Sigmoid colon (tissue), 7 donors: ENCODE measurements around the gene OR2W3. TPM values are rescaled to one million over a fixed set of nuclear protein-coding genes. Genes with fewer than 3 reads are reported as not detected.
A peak's percentile ranks its signal among the peaks of the same experiment; 100 is the strongest.

Source experiments
- DNase-seq: peaks from one replicate; pipeline ENCODE4 v3.0.0-alpha.2; 2019
- H3K27ac ChIP-seq, 4 donors: fragments of 200-600 bp; sonication (generic); one replicate each; pipeline ENCODE4 v1.5.1; 2016 to 2019; ENCODE audit warnings: mild to moderate bottlenecking in 1 of 4
- H3K27me3 ChIP-seq, 3 donors: fragments of 200-600 bp; sonication (generic); one replicate each; pipeline ENCODE4 v1.5.1; 2019; ENCODE audit warnings: mild to moderate bottlenecking in 1 of 3
- H3K36me3 ChIP-seq, 4 donors: fragments of 200-600 bp; sonication (generic); one replicate each; pipeline ENCODE4 v1.5.1; 2016 to 2019
- H3K4me1 ChIP-seq, 4 donors: fragments of 200-600 bp; sonication (generic); one replicate each; pipeline ENCODE4 v1.5.1; 2017 to 2019
- H3K4me3 ChIP-seq, 4 donors: fragments of 200-600 bp; sonication (generic); one replicate each; pipeline ENCODE4 v1.5.1; 2017 to 2019; ENCODE audit warnings: mild to moderate bottlenecking in 2 of 4, moderate library complexity in 1 of 4
- H3K9me3 ChIP-seq, 4 donors: fragments of 200-600 bp in 3 of 4; sonication (generic) in 3 of 4; one replicate each; pipeline versions ENCODE4 v1.5.1 to v1.6.1; 2013 to 2019
- CTCF ChIP-seq, 4 experiments: fragments of 450-650 bp in 3 of 4; fragments of 200-600 bp in 1 of 4; IDR thresholded peaks; one replicate each; pipeline ENCODE4 v1.5.1; 2016 to 2019; ENCODE audit warnings: antibody characterized with exemption in 4 of 4, mild to moderate bottlenecking in 3 of 4, moderate library complexity in 2 of 4
- EP300 ChIP-seq, 4 donors: sonication (generic); formaldehyde crosslinking; IDR thresholded peaks; one replicate each; pipeline ENCODE4 v1.6.1; 2017; ENCODE audit warnings: antibody characterized with exemption in 4 of 4
- POLR2A ChIP-seq, 2 donors: fragments of 450-650 bp; IDR thresholded peaks; one replicate each; pipeline ENCODE4 v1.6.1; 2016; ENCODE audit warnings: antibody characterized with exemption in 2 of 2, mild to moderate bottlenecking in 2 of 2, moderate library complexity in 2 of 2
- POLR2AphosphoS5 ChIP-seq, 4 donors: sonication (generic); formaldehyde crosslinking; IDR thresholded peaks; one replicate each; pipeline ENCODE4 v1.6.1; 2017; ENCODE audit warnings: antibody characterized with exemption in 4 of 4
- WGBS, 2 donors: extraction: QIAGEN DNeasy Blood & Tissue Kit; methylation state at CpG; one replicate each; pipeline ENCODE4 v1.1.7; 2013; 5-methylcytosine and 5-hydroxymethylcytosine counted together
- intact Hi-C: fragments of 100-400 bp; cut with DNase I; formaldehyde crosslinking; loops from one replicate; pipeline ENCODE4 v1.15.1; 2023
- polyA plus RNA-seq, 3 donors: library from polyadenylated mRNA; stranded (reverse); fragments of 200-250 nt; gene quantifications; one replicate each; pipeline ENCODE4 v1.2.3, GENCODE V29; 2013
- total RNA-seq, 4 donors: library from RNA; depleted of rRNA; stranded (reverse); fragments of >200 nt; gene quantifications; one replicate each; pipeline ENCODE4 v1.1.0, GENCODE V29; 2016
- donor health status: healthy with polysubstance abuse.
- donor health status: Bipolar disorder and iron deficiency.
- donor health status: healthy.

The OR2W3 gene
- total and polyA plus RNA-seq, 7 donors = 0.36 to 3.0 (median 0.71) TPM; not detected in 3

GRCh38 chr1:247855911-247856310 lies 39.5 kb upstream of the OR2W3 start:
- Histone ChIP-seq H3K4me1 (peaks cover 0 to 15% (median 10%) of the 10 kb centered on the region in 4 donors), H3K27ac (no peak overlapping the region), H3K9me3 (no peaks in the 10 kb centered on the region), H3K27me3 (peaks cover 6 to 31% (median 17%) of the 10 kb centered on the region in 3 donors), H3K4me3 (no peak overlapping the region), H3K36me3 (no peaks in the 10 kb centered on the region)
- TF ChIP-seq POLR2AphosphoS5 (IDR thresholded peaks at IDR 0.05) = no peak
- no peak for TF ChIP-seq EP300 (IDR thresholded peaks at IDR 0.05)
- no peak for TF ChIP-seq POLR2A (IDR thresholded peaks at IDR 0.05)
- no peak for TF ChIP-seq CTCF (IDR thresholded peaks at IDR 0.05)
- 92 to 93% methylated on average over 4 of the region's 4 CpGs for WGBS, 2 donors
- intact Hi-C loops = no loop called here
- no peak for DNase-seq

GRCh38 chr1:247857069-247857984 lies 38.1 kb upstream of the OR2W3 start, which contains the start of gene TRIM58:
TSS of gene TRIM58 (plus strand) at chr1:247857187. CDS start at chr1:247857247, 60 bp downstream.
- peak within 1 kb of the TSS in 1 of 4 donors; percentile 65 for H3K27ac ChIP-seq
- peak; percentile 73 for DNase-seq
- H3K4me3 ChIP-seq = peak within 1 kb of the TSS; percentile 32 to 52 (median 42)
- H3K36me3 ChIP-seq = no peaks in the 10 kb centered on the region
- TF ChIP-seq POLR2A (IDR thresholded peaks at IDR 0.05) = no peak
- TF ChIP-seq POLR2AphosphoS5 (IDR thresholded peaks at IDR 0.05) = no peak
- TF ChIP-seq CTCF (IDR thresholded peaks at IDR 0.05) = no peak
- no peak for TF ChIP-seq EP300 (IDR thresholded peaks at IDR 0.05)
- WGBS, 2 donors = 1 to 21% methylated on average over 109 of the region's 109 CpGs
- H3K27me3 ChIP-seq = peaks cover 6 to 31% (median 17%) of the 10 kb centered on the region in 3 donors
- H3K4me1 ChIP-seq = peaks cover 0 to 15% (median 10%) of the 10 kb centered on the region in 4 donors
- intact Hi-C loops = no loop called here
- no peaks in the 10 kb centered on the region for H3K9me3 ChIP-seq

- intact Hi-C loops = no loop called here
- WGBS, 2 donors = 30 to 38% methylated on average over 15 of the region's 15 CpGs
- H3K27me3 ChIP-seq = peaks cover 6 to 31% (median 17%) of the 10 kb centered on the region in 3 donors
- no peaks in the 10 kb centered on the region for H3K36me3 ChIP-seq
- peaks cover 0 to 15% (median 10%) of the 10 kb centered on the region in 4 donors for H3K4me1 ChIP-seq
- no peaks in the 10 kb centered on the region for H3K9me3 ChIP-seq
- H3K27ac ChIP-seq = no peak overlapping the region
- TF ChIP-seq EP300 (IDR thresholded peaks at IDR 0.05) = no peak
- TF ChIP-seq CTCF (IDR thresholded peaks at IDR 0.05) = no peak
- TF ChIP-seq POLR2A (IDR thresholded peaks at IDR 0.05) = no peak
- TF ChIP-seq POLR2AphosphoS5 (IDR thresholded peaks at IDR 0.05) = no peak
- H3K4me3 ChIP-seq = peak overlapping the region; percentile 32 to 52 (median 42)
- no peak for DNase-seq
Measured at GRCh38 chr1:247857985-247858619, 37.3 kb upstream of the OR2W3 start.

GRCh38 chr1:247862756-247863155 lies 32.6 kb upstream of the OR2W3 start:
- intact Hi-C loops = no loop called here
- WGBS, 2 donors = 80 to 87% methylated on average over 4 of the region's 4 CpGs
- Histone ChIP-seq H3K4me3 (no peak overlapping the region), H3K27me3 (peaks cover 0 to 15% (median 3%) of the 10 kb centered on the region in 3 donors), H3K27ac (no peak overlapping the region), H3K4me1 (peaks cover 0 to 5% (median under 1%) of the 10 kb centered on the region in 4 donors), H3K36me3 (no peaks in the 10 kb centered on the region), H3K9me3 (no peaks in the 10 kb centered on the region)
- no peak for DNase-seq
- TF ChIP-seq POLR2AphosphoS5 (IDR thresholded peaks at IDR 0.05) = no peak
- no peak for TF ChIP-seq EP300 (IDR thresholded peaks at IDR 0.05)
- TF ChIP-seq POLR2A (IDR thresholded peaks at IDR 0.05) = no peak
- TF ChIP-seq CTCF (IDR thresholded peaks at IDR 0.05) = no peak
